Stimulated activated CD8-positive, alpha-beta memory T cell treated with anti-CD3 and anti-CD28 coated beads, Interleukin-7, amount 100 ng/mL, for 4 hours (primary cell): Measurements from ENCODE around the gene HIPK2.
"Not testable (repeated sequence)": the region's sequence is repeated elsewhere in the genome, so short reads cannot be mapped to it uniquely, and the experiment has no call there.

Experiments used
- DNase-seq, 2 donors: peaks; one replicate each; pipeline ENCODE4 v3.0.0-alpha.2; 2020; ENCODE audit warnings: low read depth in 2 of 2

Gene HIPK2

DNA sequence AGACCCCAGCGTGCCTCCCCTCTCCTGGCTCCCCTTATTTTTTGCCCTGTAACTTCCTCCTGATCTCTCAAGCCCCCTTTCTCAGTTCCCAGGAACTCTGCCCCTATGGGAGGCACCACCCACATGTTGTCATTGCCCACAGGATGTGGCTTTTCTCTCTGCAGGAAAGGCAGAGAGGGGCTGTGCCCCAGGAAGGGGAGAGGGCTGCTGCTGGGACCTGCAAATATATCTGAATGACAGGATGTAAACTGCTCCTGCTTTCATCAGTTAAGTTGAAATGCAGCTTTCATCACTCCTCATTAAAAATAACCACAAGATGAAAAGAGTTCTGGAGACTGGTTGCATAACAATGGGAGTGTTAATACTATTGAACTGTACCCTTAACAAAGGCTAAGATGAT is 151.0 kb downstream of the HIPK2 start:
- no peak for DNase-seq

- no peak for DNase-seq
Measured at GRCh38 chr7:139623518-139623917, 154.3 kb downstream of the HIPK2 start.

- DNase-seq: no peak
Measured at GRCh38 chr7:139620676-139621344, 157.0 kb downstream of the HIPK2 start.

DNA sequence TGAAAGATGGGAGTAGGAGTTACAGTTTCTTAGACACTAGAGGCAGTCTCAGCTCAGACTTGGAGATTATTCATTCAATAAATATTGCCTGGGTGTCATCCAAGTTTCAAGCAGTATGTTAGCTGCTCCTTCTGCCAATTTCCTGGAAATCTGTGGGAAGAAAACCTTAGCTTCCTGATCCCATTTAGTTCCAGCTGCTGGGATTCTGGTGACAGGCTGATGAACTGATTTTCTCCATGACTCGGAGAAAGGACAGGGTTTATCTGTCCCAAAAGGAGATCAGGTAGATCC is 158.5 kb downstream of the HIPK2 start:
- DNase-seq: no peak

DNA sequence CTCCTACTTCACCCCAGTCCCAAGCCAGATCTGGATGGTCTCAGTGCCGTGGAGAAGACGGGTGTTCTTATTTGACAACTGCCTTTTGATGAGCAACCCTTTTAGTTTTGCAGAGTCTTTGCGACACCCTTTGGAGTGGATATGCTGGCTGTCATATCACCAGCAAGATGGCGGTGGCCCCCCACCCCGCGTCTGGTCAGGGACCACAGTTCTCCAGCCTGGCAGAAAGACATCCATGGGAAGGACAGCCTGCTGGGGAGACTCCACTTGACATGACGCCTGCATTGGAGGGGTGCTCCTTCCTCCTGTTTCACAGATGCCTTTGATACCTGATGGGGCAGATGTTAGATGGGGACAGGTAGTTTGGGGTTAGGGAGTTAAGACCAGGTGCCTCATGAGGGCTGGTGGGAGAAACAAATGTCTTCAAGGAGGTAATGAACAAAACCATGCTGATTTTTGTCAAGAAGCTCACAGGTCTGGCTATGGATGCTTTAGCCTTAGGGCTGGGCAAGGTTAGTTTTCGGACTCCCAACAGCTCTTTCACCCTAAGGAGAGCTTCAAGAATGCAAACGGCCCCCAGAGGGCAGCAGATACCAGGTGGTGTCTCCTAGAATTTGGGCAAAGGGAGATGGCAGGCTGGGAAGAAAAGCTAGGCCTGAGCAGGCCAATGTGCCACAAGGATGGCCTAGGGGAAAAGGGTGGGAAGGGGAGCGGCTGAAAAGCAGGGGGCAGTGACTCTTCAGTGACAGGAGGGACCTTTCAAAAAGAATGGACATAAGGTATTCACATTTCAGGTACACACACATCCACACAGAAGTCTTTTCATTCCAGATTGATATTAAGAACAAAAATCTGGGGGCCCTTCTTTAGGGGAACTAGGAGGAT is 159.1 kb downstream of the HIPK2 start:
- DNase-seq: no peak

DNA sequence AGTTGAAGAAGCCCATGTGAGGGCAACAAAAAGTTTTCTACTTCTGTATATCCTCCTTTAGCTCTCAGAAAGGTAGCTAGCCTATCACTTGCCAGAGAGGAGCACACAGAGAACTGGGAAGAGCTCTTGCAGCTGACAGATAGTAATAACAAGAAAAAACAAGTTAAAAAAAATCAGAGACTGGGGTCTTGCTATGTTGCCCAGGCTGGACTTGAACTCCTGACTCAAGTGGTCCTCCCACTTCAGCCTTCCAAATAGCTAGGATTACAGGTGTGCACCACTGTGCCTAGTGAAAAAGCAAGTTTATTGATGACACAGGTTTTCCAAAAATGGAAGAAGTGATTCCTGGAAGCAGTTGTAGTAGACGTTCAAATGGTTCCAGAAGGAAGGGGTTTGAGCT is 160.7 kb downstream of the HIPK2 start:
- no peak for DNase-seq

DNA sequence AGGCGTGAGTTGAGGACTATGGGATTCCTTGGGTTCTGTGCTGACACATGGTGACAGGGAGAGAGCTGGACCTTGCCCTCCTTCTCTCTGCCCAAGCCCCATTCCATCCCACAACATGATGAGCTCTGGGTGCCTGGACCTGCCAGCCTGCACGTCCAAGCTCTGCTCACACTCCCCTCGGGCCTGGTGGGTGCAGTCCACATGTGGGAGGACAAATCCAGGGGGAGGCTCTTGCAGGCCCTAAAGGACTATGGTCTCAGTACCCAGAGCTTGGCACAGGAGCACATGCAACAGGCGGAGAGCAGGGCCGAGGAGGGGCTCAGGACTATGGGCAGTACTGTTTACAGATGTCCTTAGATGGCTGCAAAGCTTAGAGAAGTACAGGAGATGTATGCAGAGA is 162.9 kb downstream of the HIPK2 start:
- DNase-seq: no peak

GRCh38 chr7:139613971-139614411 is 163.8 kb downstream of the HIPK2 start:
- DNase-seq: no peak

DNA sequence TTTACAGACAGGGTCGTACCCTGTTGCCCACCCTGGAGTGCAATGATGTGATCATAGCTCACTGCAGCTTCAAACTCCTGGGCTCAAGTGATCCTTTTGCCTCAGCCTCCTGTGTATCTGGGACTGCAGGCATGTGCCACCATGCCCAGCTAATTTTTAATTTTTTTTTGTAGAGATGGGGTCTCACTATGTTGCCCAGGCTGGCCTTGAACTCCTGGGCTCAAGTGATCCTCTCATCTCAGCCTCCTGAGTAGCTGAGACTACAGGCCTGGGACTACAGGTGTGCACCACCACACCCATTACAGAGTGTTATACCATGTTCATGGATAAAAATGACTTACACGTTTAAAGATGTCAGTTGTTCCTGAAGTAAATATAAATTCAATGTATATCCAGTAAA is 166.2 kb downstream of the HIPK2 start:
- DNase-seq: not testable (repeated sequence)

DNA sequence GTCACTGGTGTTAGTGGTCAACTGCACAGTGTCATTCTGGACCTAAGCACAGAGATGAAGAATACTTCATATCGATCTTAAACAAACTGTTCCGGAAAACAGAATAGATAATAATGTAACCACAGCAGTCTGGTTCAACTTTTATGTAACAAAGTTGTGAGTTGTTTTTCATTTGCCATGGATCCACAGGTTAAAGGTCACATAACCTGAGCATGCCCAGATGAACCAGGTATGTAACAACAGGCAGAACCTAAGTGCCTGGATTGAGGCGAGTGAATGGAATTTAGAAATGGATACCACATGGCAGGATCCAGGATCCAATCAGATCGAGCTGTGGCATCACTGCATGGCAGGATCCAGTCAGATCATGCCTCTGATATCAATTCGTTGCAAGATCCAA is 167.2 kb downstream of the HIPK2 start:
- DNase-seq: no peak

DNA sequence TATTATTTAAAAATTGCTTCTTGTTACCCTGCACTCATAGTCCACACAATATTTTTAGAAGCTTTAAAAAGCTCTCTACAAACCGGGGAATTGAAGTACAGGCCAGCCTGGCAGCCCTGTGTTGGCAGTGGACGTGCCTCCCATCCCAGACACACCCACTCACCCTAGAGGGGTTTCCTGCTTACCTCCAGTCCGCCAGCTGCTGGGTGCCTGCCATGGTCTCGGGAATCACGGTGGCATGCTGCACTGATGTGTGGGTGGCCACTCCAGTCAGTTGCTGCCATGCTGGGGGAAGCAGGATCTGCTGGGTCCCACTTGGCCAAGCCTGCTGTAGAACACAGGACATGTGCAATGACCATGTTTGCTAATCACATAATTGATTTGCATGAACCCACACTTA is 173.9 kb downstream of the HIPK2 start:
- DNase-seq: no peak

GRCh38 chr7:139603282-139603681 is 174.5 kb downstream of the HIPK2 start:
- no peak for DNase-seq

DNA sequence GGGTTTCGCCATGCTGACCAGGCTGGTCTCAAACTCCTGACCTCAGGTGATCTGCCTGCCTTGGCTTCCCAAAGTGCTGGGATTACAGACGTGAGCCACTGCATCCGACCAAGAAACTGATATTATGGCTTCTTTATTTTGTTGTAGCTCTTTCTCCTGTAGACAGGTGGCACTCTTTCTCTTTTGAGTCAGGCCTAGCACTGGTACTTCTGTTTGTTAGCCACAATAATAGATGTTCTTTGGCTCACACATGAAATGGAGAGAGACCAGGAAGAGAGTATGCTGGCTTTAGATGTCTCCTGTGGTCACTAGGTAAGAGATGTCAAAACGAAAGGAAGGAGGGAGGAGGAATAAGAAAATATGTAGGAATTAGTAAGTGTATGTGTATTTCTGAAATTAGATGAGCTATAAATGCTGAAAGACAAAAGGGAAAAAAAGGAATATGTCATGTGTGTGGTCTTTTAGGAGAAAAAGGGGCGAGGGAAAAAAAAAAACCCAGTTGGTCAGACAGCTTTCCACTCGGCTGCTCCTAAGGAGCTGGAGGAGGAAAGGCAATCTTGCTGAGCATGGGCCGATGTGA is 175.6 kb downstream of the HIPK2 start:
- DNase-seq: no peak

DNA sequence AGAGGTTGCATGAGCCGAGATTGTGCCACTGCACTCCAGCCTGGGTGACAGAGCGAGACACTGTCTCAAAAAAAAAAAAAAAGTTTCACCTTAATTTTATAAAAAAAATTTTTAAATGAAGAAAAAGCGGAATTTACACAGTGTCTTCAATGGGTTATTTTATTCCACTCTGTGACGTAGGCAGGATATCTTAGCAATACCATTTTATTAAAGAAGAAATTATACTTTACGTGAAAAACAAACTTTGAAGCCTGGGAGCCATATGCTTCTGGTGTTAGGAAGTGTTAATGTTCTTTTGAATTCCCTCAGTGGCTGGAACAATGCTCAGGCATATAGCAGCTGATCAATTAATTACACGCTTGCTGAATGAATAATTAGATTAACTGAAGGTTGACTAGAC is 176.6 kb downstream of the HIPK2 start:
- DNase-seq: no peak

DNA sequence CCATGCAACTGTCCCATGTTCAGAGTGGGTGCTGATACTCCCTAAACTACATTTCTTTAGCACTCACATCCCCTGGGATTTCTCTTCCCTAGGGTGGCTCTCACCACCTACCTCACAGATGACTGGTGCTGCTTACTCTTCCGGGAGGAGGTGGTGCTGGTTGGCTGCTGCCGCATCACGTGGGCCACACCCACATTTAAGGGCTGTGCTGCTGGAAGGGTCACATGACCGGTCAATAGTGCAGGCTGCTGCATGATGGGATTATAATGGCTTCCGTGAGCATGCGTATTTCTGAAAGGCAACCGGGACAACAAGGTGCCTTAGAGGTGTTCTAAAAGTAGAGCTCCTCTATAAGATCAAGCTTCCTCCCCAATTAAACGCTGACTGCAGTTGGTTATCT is 177.5 kb downstream of the HIPK2 start:
- DNase-seq: no peak

DNA sequence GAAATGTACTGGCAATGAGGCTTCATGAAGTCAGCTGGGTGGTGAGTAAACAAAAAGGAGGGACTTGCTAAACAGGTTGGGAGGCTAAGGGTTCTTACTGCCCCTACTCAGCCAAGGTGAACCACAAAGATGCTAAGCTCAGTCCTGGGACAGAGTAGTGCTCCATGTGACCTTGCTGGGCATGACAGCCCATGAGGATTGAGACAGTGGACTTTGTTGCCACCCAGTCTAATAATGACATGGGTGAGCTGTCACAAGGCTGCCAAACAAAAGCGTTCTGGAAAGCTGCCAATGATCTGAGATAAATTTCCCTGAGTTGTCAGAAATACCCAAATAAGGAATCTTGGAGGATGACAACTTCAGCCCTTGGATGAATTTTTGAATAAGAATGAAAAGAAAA is 179.2 kb downstream of the HIPK2 start:
- no peak for DNase-seq

DNA sequence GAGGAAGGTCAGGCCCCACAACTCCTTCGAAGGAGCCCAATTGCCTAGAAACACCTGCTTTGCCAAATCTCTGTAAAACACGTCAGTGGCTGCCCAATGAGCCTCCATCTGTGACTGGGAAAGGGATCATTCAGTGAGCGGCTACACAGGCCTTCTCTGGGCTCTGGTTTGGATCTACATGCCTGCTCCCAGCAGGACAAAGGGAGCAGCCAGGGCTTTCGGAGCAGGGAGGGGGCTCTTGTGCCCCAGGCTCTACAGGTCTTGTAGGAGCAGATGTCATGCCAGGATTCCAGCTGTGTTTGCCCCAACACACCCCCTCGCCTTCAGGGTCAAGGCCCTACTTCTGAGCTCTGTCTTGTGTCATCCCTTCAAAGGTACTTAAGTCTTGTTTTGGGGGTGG is 180.8 kb downstream of the HIPK2 start:
- no peak for DNase-seq

DNA sequence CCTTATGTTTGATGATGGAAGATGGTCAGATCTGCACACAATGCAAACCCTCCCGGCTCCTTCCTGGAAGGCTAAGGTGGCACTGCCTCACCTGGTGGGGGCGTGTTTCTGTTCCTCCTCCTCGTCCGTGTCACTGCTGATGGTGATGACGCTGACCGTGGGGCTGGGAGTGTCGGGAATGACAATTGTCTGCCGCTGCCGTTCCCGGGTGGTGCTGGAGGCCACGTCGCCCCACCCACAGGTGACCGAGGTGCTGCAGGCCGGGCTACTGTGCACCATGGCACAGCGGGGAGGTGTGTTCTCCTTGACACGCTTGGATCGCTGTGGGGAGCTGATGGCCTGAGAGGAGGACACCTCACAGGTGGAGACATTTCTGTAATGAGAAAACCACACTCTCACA is 181.2 kb downstream of the HIPK2 start:
- DNase-seq: no peak

DNA sequence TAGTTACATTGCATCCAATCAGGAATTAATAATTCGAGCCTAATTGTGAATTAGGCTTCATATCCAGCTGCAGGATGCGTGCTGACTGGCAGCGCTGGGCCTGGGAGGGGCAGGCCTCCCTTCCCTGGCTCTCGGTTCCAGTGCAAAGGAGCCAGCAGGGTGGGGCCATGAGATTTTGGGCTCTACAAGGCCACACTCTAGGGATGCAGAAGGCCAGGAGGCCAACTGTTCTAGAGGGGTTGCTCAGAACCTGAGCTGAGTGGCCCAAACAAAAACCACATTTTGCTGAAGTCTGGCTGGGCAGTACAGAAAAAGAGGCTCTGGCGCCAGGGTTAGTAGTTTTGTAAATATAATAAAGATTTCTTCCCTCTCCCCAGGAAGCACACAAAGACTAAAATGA is 182.0 kb downstream of the HIPK2 start:
- no peak for DNase-seq

DNA sequence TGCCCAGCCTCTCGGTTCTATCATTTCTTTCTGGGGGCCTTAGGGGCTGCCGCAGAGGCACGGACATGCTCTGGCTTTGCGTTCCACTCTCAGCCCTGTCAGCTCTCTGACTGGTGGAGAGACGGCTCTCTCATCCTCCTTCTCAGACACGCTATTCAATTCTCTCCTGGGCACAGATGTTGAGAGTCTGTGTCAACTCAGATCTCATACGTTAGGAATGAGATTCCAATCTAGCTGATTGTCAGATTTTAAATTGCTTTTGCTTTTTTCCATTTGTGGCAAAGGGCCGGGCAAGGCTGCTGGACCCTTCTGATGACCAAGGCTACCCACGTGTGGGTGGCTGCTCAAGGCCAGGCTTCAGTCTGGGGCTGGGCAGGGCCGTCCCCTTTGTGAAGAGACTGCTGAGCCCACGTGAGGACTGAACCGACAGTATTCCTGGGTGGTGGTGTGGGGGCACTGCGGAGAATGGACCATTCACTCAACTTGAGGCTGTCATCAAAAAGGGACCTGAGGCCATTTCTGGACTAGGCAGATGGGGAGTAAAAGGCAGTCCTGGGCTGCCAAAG is 182.8 kb downstream of the HIPK2 start:
- no peak for DNase-seq

- DNase-seq: no peak
Measured at GRCh38 chr7:139594090-139594489, 183.7 kb downstream of the HIPK2 start.

- no peak for DNase-seq
Measured at GRCh38 chr7:139592801-139593461, 184.9 kb downstream of the HIPK2 start.
